HG02885 (cell line): ENCODE data around the gene MRFAP1.
A peak's percentile ranks its signal among the peaks of the same experiment; 100 is the strongest.

Experiments used
- ATAC-seq: cut with Tn5 transposase; IDR thresholded peaks from one replicate; pipeline ENCODE4 v1.9.1; 2021; ENCODE audit warnings: mild to moderate bottlenecking; ENCODE audit not compliant: unreplicated experiment, poor library complexity

The MRFAP1 gene

GRCh38 chr4:6687947-6688878 lies 47.7 kb downstream of the MRFAP1 start:
- ATAC-seq: no peak

GRCh38 chr4:6688879-6689505 lies 48.5 kb downstream of the MRFAP1 start:
- ATAC-seq: peak; percentile 92

GRCh38 chr4:6689506-6689960 lies 49.0 kb downstream of the MRFAP1 start:
- no peak for ATAC-seq
